ENCODE results near the gene IVD. TPM values are rescaled to one million over a fixed set of nuclear protein-coding genes. Genes with fewer than 3 reads are reported as not detected.

IVD gene
- total and polyA plus RNA-seq, 9 of the 15 experiments (the other 6 are each of a cell fraction or from before 2014, with no cell fraction given) = 0.15 to 4.5 (median 2.4) TPM

GRCh38 chr15:40439461-40439959, 33.9 kb downstream of the IVD start:
- H3K9ac ChIP-seq (ENCODE audit: insufficient read depth in 1 of 2, low read depth in 2 of 2, low read length in 2 of 2) = peak overlapping the region; percentile 81 to 88
- peak; percentile 34; the same call in 1 of the 2 replicates for TF ChIP-seq ZNF395 (CRISPR knock-in tag; IDR thresholded peaks at IDR 0.05)
- peak; percentile 55 for TF ChIP-seq ZNF316 (IDR thresholded peaks at IDR 0.05)
- no peak for TF ChIP-seq PHF21A (IDR thresholded peaks at IDR 0.05; ENCODE audit: borderline replicate concordance, low read depth)
- TF ChIP-seq ERF (CRISPR knock-in tag; IDR thresholded peaks at IDR 0.05) = no peak
- no peak for TF ChIP-seq POLR2B (IDR thresholded peaks at IDR 0.05; ENCODE audit: low read depth, partially characterized antibody)
- TF ChIP-seq EWSR1 (IDR thresholded peaks at IDR 0.05; ENCODE audit: borderline replicate concordance, low read depth, partially characterized antibody) = no peak
- no peak for TF ChIP-seq U2AF1 (optimal IDR thresholded peaks at IDR 0.05; ENCODE audit: low read depth, low read length)
- TF ChIP-seq ESRRB (CRISPR knock-in tag; IDR thresholded peaks at IDR 0.05; ENCODE audit: borderline replicate concordance) = no peak
- TF ChIP-seq RBM14 (IDR thresholded peaks at IDR 0.05; ENCODE audit: borderline replicate concordance, insufficient read depth, low read depth, low read length) = no peak
- TF ChIP-seq SNRNP70 (optimal IDR thresholded peaks at IDR 0.05; ENCODE audit: low read depth, low read length) = no peak
- no peak for TF ChIP-seq RERE (CRISPR knock-in tag; IDR thresholded peaks at IDR 0.05; ENCODE audit: borderline replicate concordance)
- TF ChIP-seq SRSF3 (IDR thresholded peaks at IDR 0.05; ENCODE audit: insufficient read depth, low read length) = no peak
- TF ChIP-seq NFE2 (IDR thresholded peaks at IDR 0.05; ENCODE audit: low read depth) = peak; percentile 59
- TF ChIP-seq ZNF280A (IDR thresholded peaks at IDR 0.05; ENCODE audit: low read depth, partially characterized antibody) = no peak

More at GRCh38 chr15:40439461-40439959, 33.9 kb downstream of the IVD start:
- Histone ChIP-seq H3K4me2 (ENCODE audit: insufficient read depth, low read length) (peak overlapping the region; percentile 85), H3K9me3 (replicated peaks; ENCODE audit: control insufficient read depth, insufficient read depth, low read depth, low read length) (no peaks in the 10 kb centered on the region), H3K4me3 (peak overlapping the region; percentile 80), H3K9me1 (ENCODE audit: control insufficient read depth, insufficient read depth, low read length) (peaks cover 4% of the 10 kb centered on the region), H3K36me3 (ENCODE audit: control insufficient read depth, insufficient read depth, low read length) (peaks cover 13% of the 10 kb centered on the region; the same call in 2 of the 3 replicates), H3K27me3 (ENCODE audit: control insufficient read depth in 2 of 2, insufficient read depth in 2 of 2, low read length in 2 of 2) (no peaks in the 10 kb centered on the region), H3K27ac (ENCODE audit: extremely low read depth, low read depth, low read length) (peak overlapping the region; percentile 78), H4K20me1 (replicated peaks; ENCODE audit: control insufficient read depth, insufficient read depth, low read length) (peaks cover 20% of the 10 kb centered on the region), H2AFZ (ENCODE audit: low read depth, low read length) (peak overlapping the region; percentile 85), H3K4me1 (replicated peaks in 1 of 2; ENCODE audit: control insufficient read depth in 2 of 2, insufficient read depth in 2 of 2, low read length in 2 of 2) (peaks cover 59 to 77% of the 10 kb centered on the region in 2 experiments), H3K79me2 (ENCODE audit: control insufficient read depth, insufficient read depth, low read length) (peaks cover 60% of the 10 kb centered on the region)
- whole genome bisulfite sequencing (ENCODE audit: insufficient coverage, low coverage, missing lambda C conversion rate) = under 1% methylated on average over 15 of the region's 15 CpGs
- intact Hi-C loops (cut with micrococcal nuclease) = no loop called here
- ATAC-seq = peak; percentile 45
- no TSS peak for BruUV-seq (replicated peaks)
- DNase-seq (ENCODE audit: extremely low read depth in 1 of 4, low spot score in 3 of 4) = peak; percentile 35 to 78 (median 56)
- CTCF ChIA-PET (ENCODE audit: low intra/inter-chr PET ratio) = no interaction called here
- FAIRE-seq = no peak
- in situ Hi-C loops (cut with MboI) = no loop called here
- POLR2A ChIA-PET = interaction anchor here (0.5 to 8.4 kb wide), 7 partner anchors 10 to 170 kb away, joined by 3 to 89 read pairs (median 4); no protein-coding TSS in a partner anchor
